GM18508 (cell line): ENCODE data around the gene INO80D.
A peak's percentile ranks its signal among the peaks of the same experiment; 100 is the strongest.
"Not testable (repeated sequence)": the region's sequence is repeated elsewhere in the genome, so short reads cannot be mapped to it uniquely, and the experiment has no call there.

ENCODE experiments used
- ATAC-seq: cut with Tn5 transposase; IDR thresholded peaks from one replicate; pipeline ENCODE4 v1.9.1; 2021; ENCODE audit warnings: moderate number of reproducible peaks; ENCODE audit not compliant: insufficient read depth, unreplicated experiment

The INO80D gene

GRCh38 chr2:205988274-205988673 lies 97.7 kb downstream of the INO80D start:
- no peak for ATAC-seq

- ATAC-seq: not testable (repeated sequence)
Observed at GRCh38 chr2:205986334-205986733, 99.6 kb downstream of the INO80D start.

- ATAC-seq: no peak
Observed at GRCh38 chr2:205984381-205984780, 101.6 kb downstream of the INO80D start.

- no peak for ATAC-seq
Observed at GRCh38 chr2:205982776-205983327, 103.1 kb downstream of the INO80D start.

- not testable (repeated sequence) for ATAC-seq
Observed at GRCh38 chr2:205978728-205979127, 107.2 kb downstream of the INO80D start.

- not testable (repeated sequence) for ATAC-seq
Observed at GRCh38 chr2:205977699-205978098, 108.3 kb downstream of the INO80D start.

GRCh38 chr2:205976934-205977659 lies 108.9 kb downstream of the INO80D start:
- ATAC-seq: not testable (repeated sequence)

- ATAC-seq: no peak
Observed at GRCh38 chr2:205976120-205976814, 109.7 kb downstream of the INO80D start.

GRCh38 chr2:205975082-205975949 lies 110.7 kb downstream of the INO80D start:
- ATAC-seq: peak; percentile 77

- no peak for ATAC-seq
Observed at GRCh38 chr2:205972113-205972512, 113.9 kb downstream of the INO80D start.

GRCh38 chr2:205970348-205970747 lies 115.6 kb downstream of the INO80D start:
- no peak for ATAC-seq

GRCh38 chr2:205969584-205969983 lies 116.4 kb downstream of the INO80D start:
- ATAC-seq: no peak

- ATAC-seq: no peak
Observed at GRCh38 chr2:205967391-205968075, 118.4 kb downstream of the INO80D start.

- ATAC-seq: no peak
Observed at GRCh38 chr2:205965707-205966106, 120.3 kb downstream of the INO80D start.

- no peak for ATAC-seq
Observed at GRCh38 chr2:205964111-205964761, 121.7 kb downstream of the INO80D start.

GRCh38 chr2:205959521-205959920 lies 126.5 kb downstream of the INO80D start:
- no peak for ATAC-seq

GRCh38 chr2:205957452-205958154 lies 128.4 kb downstream of the INO80D start:
- ATAC-seq: no peak

GRCh38 chr2:205954707-205955106 lies 131.3 kb downstream of the INO80D start:
- no peak for ATAC-seq

- ATAC-seq: no peak
Observed at GRCh38 chr2:205952282-205952681, 133.7 kb downstream of the INO80D start.
